GM12875 (cell line): Measurements from ENCODE around the gene IL1RAPL1.

Experiments
- H3K4me3 ChIP-seq: one replicate; pipeline ENCODE4 v1.5.1; 2011; ENCODE audit warnings: low read depth, low read length, control low read depth
- CTCF ChIP-seq: IDR thresholded peaks from 2 replicates; pipeline ENCODE4 v1.5.1; 2011; ENCODE audit warnings: low read depth, mild to moderate bottlenecking, control low read depth, inconsistent platforms, low read length, moderate library complexity, borderline replicate concordance; ENCODE audit not compliant: insufficient read depth

The IL1RAPL1 gene

GRCh38 chrX:29138003-29138402, 550.8 kb downstream of the IL1RAPL1 start:
- no peak for TF ChIP-seq CTCF
- no peak overlapping the region for H3K4me3 ChIP-seq

GRCh38 chrX:29143356-29143755, 556.1 kb downstream of the IL1RAPL1 start:
- no peak for TF ChIP-seq CTCF
- H3K4me3 ChIP-seq = no peak overlapping the region

- TF ChIP-seq CTCF = no peak
- no peak overlapping the region for H3K4me3 ChIP-seq
Measured at GRCh38 chrX:29143756-29144155, 556.5 kb downstream of the IL1RAPL1 start.

GRCh38 chrX:29145316-29145715, 558.1 kb downstream of the IL1RAPL1 start:
- no peak overlapping the region for H3K4me3 ChIP-seq
- no peak for TF ChIP-seq CTCF

- no peak for TF ChIP-seq CTCF
- H3K4me3 ChIP-seq = no peak overlapping the region
Measured at GRCh38 chrX:29148511-29148910, 561.3 kb downstream of the IL1RAPL1 start.

- TF ChIP-seq CTCF = no peak
- H3K4me3 ChIP-seq = no peak overlapping the region
Measured at GRCh38 chrX:29155286-29155685, 568.0 kb downstream of the IL1RAPL1 start.

- no peak overlapping the region for H3K4me3 ChIP-seq
- no peak for TF ChIP-seq CTCF
Measured at GRCh38 chrX:29172880-29173279, 585.6 kb downstream of the IL1RAPL1 start.
